GM18858 (cell line): ENCODE data around the gene CNGA4.

ENCODE experiments used
- ATAC-seq: cut with Tn5 transposase; IDR thresholded peaks from one replicate; pipeline ENCODE4 v1.9.1; 2021; ENCODE audit not compliant: unreplicated experiment

The CNGA4 gene

GRCh38 chr11:6238902-6239301 is at the start of gene CNGA4:
CNGA4 (plus strand) TSS chr11:6239089; CDS start chr11:6239207, 118 bp downstream.
- no peak for ATAC-seq

DNA sequence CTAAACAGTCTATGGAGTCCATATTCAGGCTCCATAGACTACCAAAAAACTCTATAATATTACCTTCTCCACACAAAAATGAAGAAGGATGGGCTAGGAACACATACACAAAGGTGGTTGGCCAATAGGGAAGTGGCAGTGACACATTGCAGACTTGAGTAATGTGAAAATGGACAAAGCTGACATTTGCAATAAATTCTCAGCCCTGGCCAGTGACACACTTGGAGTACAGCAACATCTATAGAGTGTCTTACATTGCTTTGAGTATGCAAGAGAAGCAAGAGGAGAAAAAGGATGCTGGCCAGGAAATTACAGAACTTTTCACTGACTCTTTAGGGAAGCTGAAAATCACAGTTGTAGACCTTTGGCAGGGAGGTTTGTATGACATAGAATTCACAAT is 47.1 kb upstream of the CNGA4 start:
- ATAC-seq: no peak

- no peak for ATAC-seq
Measured at GRCh38 chr11:6194065-6194581, 44.8 kb upstream of the CNGA4 start.

DNA sequence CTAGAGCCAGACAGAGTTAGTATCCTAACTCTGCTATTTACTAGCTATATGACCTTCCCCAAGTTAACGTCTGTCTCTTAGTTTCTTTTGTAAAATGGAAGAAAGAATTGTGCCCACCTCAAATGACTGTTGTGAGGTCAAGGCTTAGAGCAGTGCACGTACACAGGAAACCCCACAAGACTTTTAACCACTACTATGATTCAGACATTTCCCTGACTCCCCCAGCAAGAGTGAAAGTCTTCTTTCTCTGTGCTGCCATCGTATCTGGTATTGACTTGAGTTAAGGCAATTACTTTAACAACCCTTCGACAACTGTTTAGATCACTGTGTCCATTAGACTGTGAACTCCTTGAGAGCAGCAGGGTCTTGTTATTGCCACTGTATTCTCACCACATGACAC is 42.5 kb upstream of the CNGA4 start:
- no peak for ATAC-seq

DNA sequence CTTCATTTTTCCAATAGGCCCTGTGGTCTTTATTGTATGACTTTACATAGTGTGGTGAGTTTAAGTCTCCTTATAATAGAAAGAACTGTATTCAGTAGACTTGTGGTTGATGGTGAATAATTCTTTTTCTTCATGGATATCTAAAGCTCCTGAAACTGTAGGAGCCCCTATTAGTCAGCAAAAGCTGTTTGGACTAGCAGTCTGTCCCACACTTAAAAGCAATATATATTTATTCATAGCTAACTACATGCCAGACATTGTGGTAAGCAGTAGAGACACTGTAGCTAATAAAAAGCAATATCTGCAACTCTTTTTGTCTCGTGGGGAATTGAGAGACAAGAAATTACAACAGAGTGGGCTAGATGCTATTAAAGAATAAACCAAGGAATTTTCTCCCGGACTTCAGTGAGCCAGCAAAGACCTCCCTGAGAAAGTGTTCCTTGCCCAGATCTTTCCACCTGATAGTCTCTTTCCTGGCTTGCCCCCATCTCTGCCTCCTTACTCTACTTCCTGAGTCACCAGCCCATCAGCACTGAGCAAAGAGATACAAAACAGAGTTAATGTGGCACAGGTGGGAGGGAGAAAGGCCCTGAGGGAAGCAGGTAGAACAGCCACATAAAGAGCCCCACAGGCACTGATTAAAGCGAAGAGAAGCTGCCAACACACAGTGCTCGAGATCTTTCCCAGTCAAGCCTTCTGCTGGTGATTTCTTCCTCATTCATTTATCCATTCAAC is 41.3 kb upstream of the CNGA4 start:
- no peak for ATAC-seq

- ATAC-seq: no peak
Measured at GRCh38 chr11:6199174-6199810, 39.6 kb upstream of the CNGA4 start, which contains the start of gene OR52W1. OR52W1 (plus strand) TSS chr11:6199224; CDS start chr11:6199224, 0 bp downstream.

- no peak for ATAC-seq
Measured at GRCh38 chr11:6200975-6201374, 37.9 kb upstream of the CNGA4 start.

- ATAC-seq: no peak
Measured at GRCh38 chr11:6201481-6201880, 37.4 kb upstream of the CNGA4 start.

DNA sequence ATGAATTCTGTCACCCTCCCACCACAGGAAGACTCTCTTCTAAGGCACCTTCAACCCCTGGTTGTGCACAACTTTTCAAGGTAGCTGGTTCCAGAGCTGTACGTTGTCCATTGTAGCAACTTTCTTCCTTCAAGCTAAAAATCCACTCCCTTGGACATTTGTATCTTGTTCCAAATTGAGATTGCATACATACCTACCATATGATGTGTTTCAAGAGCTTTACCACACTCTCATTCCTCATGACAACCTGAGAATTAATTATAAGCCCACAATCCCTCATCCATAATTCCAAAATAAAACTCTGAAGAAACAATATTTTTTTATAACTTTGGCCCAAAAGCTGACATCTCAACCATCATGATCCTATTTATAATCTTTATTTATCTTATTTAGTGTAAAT is 36.8 kb upstream of the CNGA4 start:
- ATAC-seq: no peak

- ATAC-seq: peak; percentile 61
Measured at GRCh38 chr11:6203327-6203726, 35.6 kb upstream of the CNGA4 start.

- ATAC-seq: no peak
Measured at GRCh38 chr11:6204706-6205105, 34.2 kb upstream of the CNGA4 start.

DNA sequence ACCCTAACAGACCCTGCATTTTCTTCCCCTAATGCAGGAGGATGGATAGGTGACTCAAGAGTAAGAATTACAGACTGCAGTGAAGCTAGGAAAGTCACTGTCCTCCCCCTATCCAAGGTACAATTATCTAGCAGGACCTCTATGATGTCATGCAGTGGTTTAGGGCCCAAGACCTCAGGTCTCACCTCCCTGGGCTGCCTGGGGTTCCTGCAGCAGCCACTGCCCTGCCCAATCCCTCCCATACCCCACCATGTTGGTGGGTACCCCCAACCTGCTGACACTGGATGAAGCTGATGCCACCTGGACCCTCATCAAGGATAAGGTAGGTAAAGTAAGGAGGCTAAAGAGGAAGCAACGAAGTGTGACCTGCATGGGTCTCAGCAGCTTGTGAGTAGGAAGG is 33.5 kb upstream of the CNGA4 start, which contains the start of gene C11orf42:
Gene C11orf42 (plus strand): TSS at position 192 of the 400 bp plus-strand sequence. CDS start 59 bp downstream, at position 251.
- no peak for ATAC-seq

DNA sequence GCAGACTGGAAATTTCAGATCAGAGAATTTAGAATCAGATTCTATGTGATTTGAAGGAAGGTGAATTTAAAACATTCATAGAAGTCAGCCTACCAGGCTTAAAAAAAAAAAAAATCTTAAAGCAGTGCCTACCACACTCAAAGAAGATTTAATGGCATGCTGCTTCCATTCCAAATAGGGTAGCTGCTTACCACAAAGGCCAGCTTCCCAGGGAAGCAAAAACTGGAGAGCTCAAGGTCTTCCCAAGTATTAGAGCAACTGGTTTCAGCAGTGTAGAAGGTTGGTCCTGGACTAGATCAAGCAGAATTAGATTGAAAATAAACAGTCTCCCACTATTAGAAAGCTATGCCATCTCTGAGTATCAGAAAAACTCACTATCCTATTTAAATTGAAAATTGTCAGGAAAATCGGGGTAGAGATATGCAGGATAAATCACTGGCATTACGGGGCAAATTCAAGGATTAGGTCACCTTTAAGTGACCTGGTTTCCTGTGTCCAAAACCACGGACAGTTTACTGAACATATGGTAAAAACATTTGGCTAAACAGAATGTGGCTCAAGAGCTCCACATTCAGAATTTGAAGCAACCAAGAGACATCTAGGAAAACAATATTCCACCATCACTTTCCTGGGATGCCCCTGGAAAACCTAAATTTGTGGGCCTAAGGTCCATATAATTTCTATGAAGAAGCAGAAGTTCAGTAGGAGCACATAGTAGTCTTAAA is 32.3 kb upstream of the CNGA4 start:
- ATAC-seq: no peak

DNA sequence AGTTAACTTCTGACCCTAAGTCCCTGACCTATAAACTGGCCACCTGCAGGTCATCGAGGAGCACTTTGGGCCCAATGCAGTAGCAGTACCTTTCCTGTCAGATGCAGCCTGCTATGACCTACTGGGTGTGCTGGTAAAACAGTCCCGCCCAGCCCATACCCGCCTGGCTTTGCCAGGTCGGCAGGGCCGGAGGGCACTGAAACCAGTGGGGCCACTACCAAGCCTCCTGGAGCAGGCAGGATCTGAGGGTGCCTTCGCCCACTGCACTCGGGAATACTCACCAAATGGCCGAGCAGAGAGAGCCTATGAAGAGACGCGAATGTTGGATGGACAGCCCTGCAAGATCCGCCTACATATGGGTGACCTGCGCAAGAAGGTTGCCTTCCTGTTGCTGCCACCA is 29.1 kb upstream of the CNGA4 start:
- ATAC-seq: no peak

GRCh38 chr11:6210274-6210955 is 28.5 kb upstream of the CNGA4 start:
- ATAC-seq: no peak

DNA sequence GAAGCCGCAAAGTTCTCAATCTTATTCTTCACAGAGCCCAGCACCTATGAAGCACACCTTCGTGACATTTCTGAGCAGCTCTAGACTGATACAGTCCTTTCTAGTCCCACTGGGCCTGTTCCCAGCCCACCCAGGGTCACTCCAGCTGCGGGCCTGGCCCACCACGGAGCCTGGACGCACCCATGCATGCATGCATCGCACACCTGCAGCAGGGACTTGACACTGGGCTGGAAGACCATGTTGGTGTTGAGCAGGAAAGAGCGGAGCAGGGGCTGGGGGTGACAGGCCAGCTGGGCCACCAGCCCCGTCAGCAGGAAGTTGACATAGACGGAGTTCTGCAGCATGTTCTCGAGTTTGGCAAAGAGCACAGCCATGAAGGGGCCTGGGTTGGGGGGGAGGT is 24.4 kb upstream of the CNGA4 start:
- no peak for ATAC-seq

GRCh38 chr11:6216501-6216900 is 22.4 kb upstream of the CNGA4 start:
- no peak for ATAC-seq

- no peak for ATAC-seq
Measured at GRCh38 chr11:6217722-6218121, 21.2 kb upstream of the CNGA4 start.

DNA sequence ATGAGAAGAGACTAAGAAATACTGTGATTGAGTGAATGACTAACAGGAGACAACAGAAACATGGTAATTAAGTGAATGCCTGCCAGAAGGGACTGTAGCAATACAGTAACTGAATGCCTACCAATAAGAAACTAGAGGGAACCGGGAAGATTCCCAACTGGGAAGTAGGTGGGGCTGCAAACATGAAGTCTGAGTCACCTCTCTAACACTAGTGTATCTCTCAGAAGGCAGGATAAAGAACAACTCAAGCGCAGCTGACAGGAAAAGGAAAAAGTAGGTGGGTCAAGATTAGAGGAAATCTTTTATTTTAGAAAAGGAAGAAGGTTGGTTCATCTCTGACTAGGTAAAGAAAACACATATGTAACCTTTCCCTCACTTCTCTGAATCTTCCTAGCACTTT is 19.5 kb upstream of the CNGA4 start:
- no peak for ATAC-seq

DNA sequence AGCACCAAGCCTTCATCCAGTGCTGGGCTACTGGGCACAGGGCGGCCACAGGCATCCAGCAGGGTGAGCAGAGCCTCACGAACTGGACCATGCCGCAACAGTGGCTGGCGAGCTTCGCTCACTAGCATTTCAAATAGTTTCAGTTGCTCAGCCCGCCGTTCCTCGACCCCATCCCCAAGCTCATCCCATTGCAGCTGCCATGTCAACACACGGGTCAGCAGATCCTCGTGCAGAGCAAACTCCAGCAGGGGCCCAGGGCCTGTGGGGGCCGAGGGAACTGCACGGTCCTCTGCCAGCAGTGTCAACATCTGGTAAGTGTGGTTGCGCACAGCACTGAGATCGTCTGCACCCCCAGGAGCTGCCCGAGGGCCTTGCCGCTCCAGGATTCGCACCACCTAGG is 15.0 kb upstream of the CNGA4 start:
- ATAC-seq: no peak

DNA sequence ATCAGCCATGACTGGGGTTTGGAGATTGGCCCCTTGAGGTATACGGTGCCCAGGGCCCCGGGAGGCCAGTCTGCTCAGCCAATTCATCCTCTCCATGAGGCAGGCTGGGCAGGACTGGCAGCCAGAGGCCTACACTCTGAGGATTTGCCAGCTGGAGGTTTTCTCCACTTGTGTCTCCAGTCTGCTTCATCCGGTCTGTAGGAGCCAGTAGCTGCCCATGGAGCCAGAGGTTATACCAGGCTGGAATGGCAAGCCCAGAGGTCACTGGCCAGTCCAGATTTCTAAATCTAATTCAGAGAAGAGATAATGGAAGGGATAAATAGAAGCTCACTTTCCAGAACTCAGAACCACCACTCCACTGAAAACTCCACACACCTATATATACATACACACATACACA is 14.5 kb upstream of the CNGA4 start:
- ATAC-seq: no peak
